GM19023 (cell line): Measurements from ENCODE around the gene LEUTX.

Experiments
- ATAC-seq: cut with Tn5 transposase; IDR thresholded peaks from one replicate; pipeline ENCODE4 v1.9.1; 2021; ENCODE audit warnings: mild to moderate bottlenecking, moderate library complexity; ENCODE audit not compliant: unreplicated experiment

The LEUTX gene

DNA sequence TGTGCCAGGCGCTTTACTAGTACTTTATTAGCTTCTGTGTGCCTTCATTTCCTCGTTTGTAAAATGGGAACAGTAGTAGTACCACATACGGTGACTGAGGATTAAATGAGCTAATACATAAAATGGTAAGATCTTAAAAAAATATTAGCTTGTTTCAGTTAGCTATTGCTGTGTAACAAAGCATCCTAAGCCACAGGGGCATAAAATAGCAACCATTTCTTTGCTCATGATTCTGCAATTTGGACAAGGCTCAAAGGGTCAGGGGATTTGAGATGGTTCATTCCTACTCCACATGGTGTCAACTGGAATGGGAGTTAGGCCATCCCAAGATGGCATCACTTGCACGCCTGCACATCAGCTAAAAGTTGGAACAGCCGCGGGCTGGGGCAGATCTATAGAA, 42.0 kb downstream of the LEUTX start:
- ATAC-seq = no peak

DNA sequence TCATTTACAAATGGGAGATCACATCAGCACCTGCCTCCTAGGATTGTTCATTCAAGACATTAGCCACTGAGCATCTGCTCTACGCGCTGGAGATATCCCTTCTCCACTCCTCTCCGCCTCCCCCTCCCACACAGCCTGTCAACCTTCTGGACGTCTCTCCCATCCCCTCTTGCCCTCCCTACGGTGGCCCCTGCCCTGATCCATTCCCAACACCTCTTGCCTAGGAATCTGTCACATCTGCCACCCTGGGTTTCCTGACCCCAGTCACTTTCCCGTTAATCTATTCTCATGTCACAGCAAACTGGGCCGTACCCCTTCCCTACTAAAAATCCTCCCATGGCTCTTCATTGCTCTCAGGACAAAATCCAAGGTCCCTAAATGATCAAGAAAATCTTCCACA, 45.0 kb downstream of the LEUTX start:
- ATAC-seq = no peak

DNA sequence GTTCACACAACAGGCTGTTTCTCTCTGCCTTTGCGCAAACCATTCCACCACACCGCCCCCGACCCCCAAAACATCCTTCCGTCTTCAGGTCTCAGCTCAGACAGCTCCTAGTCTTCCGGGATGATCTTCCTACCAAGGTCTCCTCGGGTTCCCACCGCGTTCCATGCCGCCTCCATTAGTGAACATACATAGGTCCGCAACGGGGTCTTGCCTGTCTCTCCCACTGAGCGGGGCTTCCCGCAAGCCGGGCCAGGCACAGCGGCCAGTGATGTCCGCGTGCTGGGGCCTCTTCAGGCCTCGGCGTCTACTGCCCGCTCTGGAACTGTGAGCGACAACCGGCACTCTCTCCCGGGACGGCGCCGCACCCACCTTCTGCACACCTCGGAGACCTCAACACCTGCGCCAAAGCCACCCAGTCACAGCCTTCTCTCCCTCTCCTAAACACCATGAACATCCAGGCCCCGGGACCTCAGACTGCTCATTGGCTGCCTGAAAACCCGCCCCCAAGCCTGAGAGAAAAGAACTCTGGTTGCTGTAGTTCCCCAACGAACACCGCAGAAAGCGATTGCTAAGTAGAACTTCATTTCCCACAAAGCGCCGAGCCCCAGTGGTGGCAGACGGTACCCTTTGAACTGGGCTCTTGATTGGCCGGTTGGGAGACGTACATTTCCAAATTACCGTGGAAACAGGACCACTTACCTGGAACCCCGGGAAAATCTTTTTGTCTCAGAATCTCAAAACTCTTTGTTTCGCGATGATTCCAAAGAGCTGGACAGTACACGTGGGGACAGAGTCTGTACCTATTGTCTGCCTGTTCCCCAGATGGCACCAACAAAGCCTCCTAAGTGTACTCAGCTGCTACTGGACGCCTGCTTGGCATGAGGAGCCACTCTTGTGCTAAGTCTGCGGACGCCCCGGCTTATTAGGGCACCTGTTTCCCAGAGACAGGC, 45.8 kb downstream of the LEUTX start:
- peak; percentile 87 for ATAC-seq

DNA sequence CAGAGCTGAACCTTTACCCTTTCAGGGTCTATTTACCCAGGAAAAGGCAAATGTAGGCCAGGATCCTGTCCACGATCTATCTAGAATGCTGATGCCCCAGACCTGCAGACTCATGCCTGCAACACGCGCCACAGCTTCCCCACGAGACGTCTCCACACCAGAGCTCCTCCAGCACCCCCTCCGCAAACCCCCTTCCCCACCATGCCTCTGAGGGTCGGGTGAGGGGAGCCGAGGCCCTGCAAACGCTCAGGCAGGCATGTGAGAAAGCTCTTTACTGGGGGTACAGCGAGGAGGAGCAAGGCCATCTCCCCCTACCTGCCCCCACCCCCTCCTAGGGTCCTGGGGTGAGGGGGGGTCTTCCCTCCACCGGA, 46.4 kb downstream of the LEUTX start:
- ATAC-seq = no peak

DNA sequence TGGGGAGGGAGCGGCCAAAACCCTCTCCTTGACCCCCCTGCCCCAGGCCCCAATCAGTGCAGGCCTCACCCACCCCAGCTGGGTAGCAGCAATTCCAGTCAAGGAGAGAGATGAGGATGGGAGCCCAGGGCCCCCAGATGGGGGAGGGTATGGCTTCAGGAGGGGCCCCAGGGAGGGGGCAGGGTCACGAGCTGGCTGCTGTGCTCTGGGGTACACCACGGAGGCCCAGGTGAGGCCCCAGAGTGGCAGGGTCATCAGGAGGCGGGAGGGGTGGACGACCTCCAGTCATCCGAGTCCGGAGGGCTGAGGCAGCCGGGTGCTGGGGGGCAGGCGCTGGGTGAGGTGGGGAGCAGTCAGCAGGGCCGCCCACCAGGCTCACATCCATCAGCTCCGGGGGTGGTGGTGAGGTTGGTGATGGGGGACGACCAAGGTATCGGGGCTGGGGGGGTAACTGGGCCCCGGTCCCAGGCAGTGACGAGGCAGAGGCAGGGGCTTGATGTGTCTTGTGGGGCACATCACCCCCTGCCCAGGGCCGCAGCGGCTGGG, 47.0 kb downstream of the LEUTX start:
- ATAC-seq = no peak

DNA sequence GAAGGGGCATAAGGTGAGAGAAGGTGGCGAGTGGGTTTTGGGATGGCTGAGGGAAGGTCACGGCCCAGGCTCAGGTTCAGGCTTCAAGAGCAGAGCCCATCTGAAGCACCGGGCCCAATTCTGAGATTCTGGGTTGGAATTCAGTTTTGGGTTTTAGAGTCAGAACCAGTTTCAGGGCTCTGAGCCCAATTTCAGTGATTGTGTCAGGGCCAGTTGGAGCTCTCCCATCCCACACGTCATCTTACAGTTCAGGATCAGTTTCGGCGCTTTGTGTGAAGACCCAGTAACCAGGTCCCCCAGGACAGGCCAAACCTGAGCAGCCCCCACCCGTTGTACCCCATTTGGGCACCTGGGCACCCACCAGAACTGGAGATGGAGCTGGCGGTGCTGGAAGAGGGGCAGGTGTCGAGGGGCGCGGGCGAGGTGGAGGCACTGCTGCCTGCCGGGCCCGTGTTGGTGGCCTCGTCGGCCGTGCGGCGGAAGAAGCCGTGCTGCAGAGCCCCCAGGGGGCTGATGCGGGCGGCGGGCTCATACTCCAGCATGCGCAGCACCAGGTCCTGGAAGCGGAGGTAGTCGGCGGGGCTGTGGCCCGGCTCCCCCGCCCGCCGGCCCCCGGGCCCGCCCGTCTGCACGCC, 47.8 kb downstream of the LEUTX start:
- no peak for ATAC-seq

DNA sequence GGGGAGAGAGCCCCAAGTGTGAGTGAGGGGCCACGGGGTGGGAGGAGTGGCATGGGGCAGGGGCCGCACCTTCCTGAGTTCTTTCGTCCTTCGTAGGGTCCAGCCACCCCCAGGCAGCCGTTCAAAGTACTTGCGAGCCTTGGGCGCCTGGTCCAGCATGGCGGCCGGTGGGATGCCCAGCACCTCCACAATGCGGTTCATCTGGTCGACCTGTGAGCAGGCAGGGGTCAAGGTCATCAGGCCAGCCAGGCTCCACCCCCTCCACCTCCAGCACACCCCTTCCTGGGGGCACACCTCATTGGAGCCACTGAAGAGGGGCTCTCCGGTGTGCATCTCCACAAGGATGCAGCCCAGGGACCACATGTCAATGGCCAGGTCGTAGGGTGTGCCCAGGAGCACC, 48.6 kb downstream of the LEUTX start:
- ATAC-seq = no peak

DNA sequence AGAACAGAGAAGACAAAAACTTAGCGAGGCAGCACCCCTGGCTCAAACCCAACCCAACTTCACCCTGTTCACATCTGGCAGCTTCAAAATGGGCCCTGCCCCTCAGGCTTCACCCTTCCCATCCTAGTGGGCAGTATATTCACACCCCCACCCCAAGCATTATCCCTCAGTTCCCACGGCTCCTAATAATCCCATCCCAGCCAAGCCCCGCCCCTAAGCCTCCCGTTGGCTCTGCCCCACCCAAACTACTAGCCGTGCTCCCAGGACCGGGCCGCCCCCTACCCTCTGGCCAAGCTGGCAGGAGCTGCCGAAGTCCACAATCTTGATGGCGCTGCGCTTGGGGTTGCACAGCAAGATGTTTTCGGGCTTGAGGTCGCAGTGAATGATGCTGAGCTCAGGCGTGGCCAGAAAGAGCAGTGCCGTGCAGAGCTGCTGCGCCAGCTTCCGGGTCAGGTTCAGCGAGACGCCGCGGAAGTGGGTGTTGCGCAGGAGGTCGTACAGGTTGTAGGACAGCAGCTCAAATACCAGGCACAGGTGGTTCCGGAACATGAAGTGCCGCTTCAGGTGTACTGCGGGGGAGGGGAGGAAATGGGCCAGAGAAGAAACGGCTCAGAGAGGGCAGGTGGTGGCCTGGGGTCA, 49.5 kb downstream of the LEUTX start:
- no peak for ATAC-seq

DNA sequence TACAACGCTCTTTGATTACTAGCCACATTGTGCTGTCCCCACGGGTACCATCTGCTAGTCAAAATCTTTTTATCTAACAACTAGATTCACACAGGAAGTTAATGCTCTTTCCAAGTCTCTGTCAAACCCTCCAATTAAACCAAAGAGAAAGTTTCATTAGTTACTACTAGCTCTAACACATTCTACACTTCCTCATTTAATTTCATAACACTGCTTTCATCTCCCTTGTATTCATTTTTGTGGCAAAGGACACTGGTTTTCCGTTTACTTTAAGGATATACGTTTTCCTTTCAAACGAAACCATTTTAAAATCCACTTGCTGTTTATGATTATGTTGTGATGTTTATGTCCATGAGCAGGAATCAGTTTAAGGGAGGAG, 50.0 kb downstream of the LEUTX start:
- no peak for ATAC-seq

DNA sequence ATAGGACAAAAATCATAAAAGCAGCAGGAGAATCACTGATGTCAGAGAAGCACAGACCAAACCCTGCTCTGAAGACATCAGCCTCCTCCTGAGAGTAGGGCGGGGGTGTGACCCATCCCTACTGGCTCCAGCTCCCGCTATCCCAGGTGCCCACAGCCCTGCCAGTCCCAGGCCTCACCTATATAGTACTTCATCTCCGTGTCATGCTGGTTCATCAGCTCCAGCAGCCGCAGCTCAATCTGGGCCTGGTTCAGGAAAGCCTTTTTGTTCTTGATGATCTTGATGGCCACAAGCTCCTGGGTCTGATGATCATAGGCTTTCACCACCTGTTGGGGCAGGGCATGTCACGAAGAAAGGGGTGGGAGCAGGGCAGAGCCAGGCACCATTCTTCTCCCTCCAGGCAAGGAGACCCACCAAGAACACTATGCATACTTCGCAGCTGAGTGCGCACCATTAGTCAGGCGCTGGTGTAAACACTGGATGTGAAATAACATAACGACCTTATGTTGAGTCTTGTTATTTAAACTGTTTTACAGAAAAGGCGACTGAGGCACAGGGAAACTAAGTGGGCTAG, 51.1 kb downstream of the LEUTX start:
- no peak for ATAC-seq

DNA sequence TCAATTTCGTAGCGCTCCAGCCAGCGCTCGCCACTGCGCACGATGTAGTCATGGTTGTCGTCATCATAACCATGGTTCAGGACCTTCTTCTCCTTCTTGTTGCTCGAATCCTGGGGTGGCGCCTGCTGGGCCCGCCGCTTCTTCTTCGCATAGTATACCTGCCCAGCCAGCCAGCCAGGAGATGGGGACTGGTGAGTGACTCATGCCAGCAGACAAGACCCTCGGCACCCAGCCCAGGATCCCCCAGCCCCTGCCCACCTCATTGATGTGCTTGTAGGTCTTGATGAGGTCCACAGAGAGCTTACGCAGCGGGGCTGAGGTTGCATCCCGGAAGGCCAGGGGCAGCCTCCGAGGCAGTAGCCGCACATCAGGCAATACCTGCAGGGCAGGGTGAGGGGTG, 51.8 kb downstream of the LEUTX start:
- ATAC-seq = no peak

DNA sequence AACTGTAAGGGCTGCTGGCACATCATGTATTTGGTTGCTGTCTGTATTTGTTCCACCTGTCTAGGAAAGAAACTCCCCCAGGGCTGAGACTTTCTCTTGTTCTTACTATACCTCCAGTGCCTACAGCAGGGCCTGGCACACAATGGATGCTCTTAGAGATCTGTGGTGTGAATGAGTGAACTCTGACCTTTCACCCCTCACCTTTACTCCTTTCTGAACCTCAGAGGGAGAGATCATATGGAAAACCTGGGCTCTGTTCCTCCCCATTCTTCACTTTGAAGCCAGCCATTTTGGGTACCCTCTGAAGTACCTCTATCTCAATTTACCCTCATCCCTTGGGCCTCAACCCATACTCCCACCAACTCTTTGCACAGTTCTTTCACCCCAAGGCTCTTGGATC, 52.2 kb downstream of the LEUTX start:
- ATAC-seq = no peak

DNA sequence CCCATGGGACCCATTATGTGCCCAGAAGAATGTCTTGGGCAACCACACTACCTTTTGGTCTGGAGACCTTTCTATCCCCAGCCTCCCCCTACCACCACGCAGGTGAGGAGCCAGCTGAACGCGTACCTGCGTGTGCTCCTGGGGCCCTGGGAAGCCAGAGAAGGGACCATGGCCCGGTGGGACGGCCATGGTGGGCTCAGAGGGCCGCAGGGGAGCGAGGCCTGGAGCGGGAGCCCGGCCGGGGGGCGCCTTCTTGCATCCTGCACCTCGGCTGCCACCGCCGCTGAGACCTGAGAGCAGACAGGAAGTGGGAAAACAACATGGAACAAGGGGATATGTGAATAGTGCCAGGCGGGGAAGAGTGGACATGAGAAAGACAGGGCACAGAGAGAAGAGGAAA, 53.0 kb downstream of the LEUTX start:
- no peak for ATAC-seq

DNA sequence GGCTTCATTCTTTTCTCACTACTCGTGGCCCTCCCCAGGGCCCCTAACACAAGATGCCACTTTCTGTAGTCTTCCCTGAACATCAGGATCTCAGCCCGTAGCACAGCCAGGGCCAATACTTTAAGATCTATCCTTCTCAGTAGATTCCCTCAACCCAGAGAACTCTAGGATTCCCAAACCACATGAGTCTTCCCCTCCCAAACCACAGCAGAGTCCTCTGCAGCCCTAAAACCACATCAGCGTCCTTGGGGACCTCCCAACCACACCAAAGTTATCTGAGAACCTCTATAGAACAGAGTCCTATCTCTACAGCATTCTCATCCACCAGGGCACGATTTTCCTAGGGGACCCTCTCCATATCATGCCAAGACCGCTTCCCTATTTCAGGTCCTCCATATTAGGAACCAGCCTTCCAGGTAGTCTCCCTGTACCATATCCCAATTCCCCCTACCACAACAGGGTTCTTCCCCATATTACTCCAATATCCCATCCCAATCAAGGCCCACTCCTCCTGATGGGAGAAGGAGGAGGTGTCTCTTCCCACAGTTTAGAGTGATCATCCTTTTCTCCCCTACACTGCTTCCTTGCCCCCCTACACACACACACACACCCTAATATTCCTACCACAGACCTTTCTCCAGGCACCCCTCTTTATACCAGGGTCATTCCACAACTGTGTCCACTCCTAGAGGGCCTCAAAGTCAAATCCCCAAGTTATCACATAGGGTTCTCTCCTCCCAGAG, 53.9 kb downstream of the LEUTX start:
- ATAC-seq = no peak

DNA sequence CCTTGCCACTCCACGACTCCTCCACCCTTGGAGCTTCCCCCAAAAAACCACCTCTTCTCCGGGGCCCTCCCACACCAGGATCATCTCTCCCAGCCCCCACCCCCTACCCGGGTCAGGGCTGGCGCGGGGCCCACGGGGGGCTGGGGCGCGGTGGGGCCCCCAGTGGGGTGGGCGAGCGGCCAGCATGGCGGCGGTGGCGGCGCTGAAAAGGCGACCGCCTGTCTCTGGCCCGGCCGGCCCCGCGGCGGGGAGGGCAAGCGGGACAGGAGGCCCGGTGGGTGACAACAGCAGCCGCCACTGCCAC, 54.5 kb downstream of the LEUTX start:
- ATAC-seq = no peak

DNA sequence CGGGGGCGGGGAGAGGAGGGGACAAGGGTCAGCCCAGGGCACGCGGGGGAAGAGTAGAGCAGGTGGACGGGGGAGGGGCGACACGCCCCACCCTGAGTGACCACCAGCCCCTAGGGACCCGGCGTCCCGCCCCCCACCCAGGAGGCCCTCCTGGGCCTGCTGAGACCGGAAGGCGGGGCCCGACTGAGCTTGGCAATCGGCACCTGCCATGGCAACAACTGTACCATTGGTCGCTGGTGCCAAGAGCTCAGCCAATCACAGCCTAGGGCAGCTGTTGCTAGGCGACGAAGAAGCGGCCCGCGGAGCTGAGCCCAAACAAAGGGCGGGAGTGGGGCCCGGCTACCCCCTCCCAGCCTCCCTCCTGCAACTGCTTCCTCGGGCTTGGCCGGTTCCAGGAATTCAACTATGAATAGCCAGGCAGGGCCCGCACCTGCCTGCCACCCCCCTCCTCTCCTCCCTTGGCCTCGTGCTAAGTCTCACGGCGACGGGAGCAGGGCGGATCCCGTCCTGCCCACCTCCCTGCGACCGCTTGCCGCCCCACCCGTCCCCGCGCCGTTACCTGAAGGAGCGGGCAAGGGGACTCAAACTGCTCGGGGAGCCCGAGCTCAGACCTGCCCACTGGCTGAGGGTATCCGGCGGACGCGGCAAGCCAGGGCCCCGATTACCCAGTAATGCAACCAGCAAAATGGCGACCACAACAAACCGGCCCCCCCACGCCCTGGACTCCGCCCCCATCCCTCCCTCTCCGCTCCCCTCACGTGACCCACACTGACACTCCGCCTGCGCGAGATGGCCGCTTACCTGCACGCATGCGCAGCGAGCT, 55.0 kb downstream of the LEUTX start, which contains the start of gene DYRK1B:
TSS of gene DYRK1B (minus strand) at position 699 of the 823 bp plus-strand sequence. CDS start 2,295 bp downstream, outside the sequence.
- ATAC-seq = peak; percentile 89

DNA sequence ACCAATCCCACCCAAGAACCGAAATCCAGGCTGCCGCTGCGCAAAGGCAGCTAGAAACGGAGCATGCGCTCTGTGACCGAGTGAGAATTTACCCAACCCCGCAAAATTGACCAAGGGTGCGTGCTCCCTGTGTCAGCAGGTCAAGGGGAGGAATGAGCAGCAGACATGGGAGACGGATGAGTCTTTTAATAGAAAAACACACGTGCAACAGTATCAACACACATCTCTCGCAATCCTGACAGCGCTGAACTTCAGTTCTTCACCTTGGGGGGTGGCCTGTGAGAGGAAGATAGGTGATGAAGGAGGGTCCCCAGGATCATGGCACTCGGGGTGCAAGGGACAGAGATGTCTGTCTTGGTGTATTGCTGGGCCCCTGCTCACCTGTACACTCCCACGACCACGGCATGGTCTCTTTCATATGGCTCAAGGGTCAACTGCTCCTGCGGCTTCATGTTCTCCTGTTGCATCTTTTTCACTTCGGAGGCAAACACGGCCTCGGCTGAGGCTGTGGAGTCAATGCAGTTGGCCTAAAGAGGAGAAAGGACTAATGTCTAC, 55.7 kb downstream of the LEUTX start:
- ATAC-seq = no peak
